Panc1 (cell line): ENCODE measurements around the gene SLC66A3. TPM values are rescaled to one million over a fixed set of nuclear protein-coding genes. Genes with fewer than 3 reads are reported as not detected.

Experiments used
- ATAC-seq: fragments of 200-7000 bp; cut with Tn5 transposase; 2 replicates; pipeline ENCODE4 v1.9.1; 2020; ENCODE audit warnings: mild to moderate bottlenecking, moderate library complexity
- BruUV-seq: library from RNA; stranded (reverse); fragments of 400-500 nt; replicated peaks from 2 replicates; lab custom pipeline; 2021; lab: Mats Ljungman, UMichigan
- CTCF ChIA-PET: fragments of 300-600 bp; sonication (Branson Sonifier 250); formaldehyde crosslinking; loops from one replicate; lab custom pipeline; 2022; ENCODE audit warnings: antibody characterized with exemption; lab: Charles Lee
- POLR2A ChIA-PET: fragments of 300-600 bp; sonication (Branson Sonifier 250); formaldehyde crosslinking; loops from one replicate; lab custom pipeline; 2022; ENCODE audit warnings: antibody characterized with exemption; lab: Charles Lee
- DNase-seq: peaks from one replicate; pipeline ENCODE4 v3.0.0-alpha.2; 2010; ENCODE audit warnings: low read depth, low spot score
- H3K27ac ChIP-seq: 2 replicates; pipeline ENCODE4 v1.5.1; 2011; ENCODE audit warnings: mild to moderate bottlenecking, low read length, inconsistent platforms
- H3K27me3 ChIP-seq: fragments of 200-500 bp; sonication (Bioruptor generic); 2 replicates; pipeline ENCODE4 v1.6.0; 2014; ENCODE audit warnings: low read length, inconsistent platforms; ENCODE audit not compliant: control insufficient read depth, insufficient read depth
- H3K36me3 ChIP-seq: fragments of 200-500 bp; sonication (Bioruptor generic); 2 replicates; pipeline ENCODE4 v1.5.1; 2014; ENCODE audit warnings: inconsistent platforms, mild to moderate bottlenecking, low read length, moderate library complexity; ENCODE audit not compliant: control insufficient read depth, insufficient read depth
- H3K4me1 ChIP-seq: 2 replicates; pipeline ENCODE4 v1.5.1; 2011; ENCODE audit warnings: inconsistent platforms, mild to moderate bottlenecking, low read length, moderate library complexity; ENCODE audit not compliant: control insufficient read depth, insufficient read depth
- H3K4me3 ChIP-seq, 2 experiments: 2 replicates each; pipeline ENCODE4 v1.5.1; 2011 to 2012; ENCODE audit warnings: low read depth in 2 of 2, low read length in 2 of 2, mild to moderate bottlenecking in 2 of 2, inconsistent platforms in 1 of 2, moderate library complexity in 1 of 2
- H3K9me3 ChIP-seq: fragments of 200-500 bp; sonication (Bioruptor generic); 2 replicates; pipeline ENCODE4 v1.5.1; 2014; ENCODE audit warnings: low read depth, mild to moderate bottlenecking, inconsistent platforms, low read length, moderate library complexity; ENCODE audit not compliant: control insufficient read depth, insufficient read depth
- CTCF ChIP-seq: fragments of 450-650 bp; IDR thresholded peaks from 2 replicates; pipeline ENCODE4 v1.5.1; 2017; ENCODE audit warnings: mild to moderate bottlenecking
- POLR2AphosphoS5 ChIP-seq: IDR thresholded peaks from 2 replicates; pipeline ENCODE4 v1.6.1; 2012; ENCODE audit warnings: mild to moderate bottlenecking, low read depth, low read length, moderate library complexity
- SIN3A ChIP-seq: IDR thresholded peaks from 2 replicates; pipeline ENCODE4 v1.6.1; 2012; ENCODE audit warnings: low read depth, mild to moderate bottlenecking, low read length, moderate library complexity, borderline replicate concordance; ENCODE audit not compliant: insufficient read depth
- TCF7L2 ChIP-seq: IDR thresholded peaks from 2 replicates; pipeline ENCODE4 v1.6.1; 2011; ENCODE audit warnings: mild to moderate bottlenecking, low read depth, low read length, inconsistent platforms
- in situ Hi-C: cut with HindIII; loops from 2 replicates; pipeline ENCODE4 v1.10.0; 2016; ENCODE audit warnings: low sequenced_read_pairs, low pct_unique_long_range_greater_than_20kb
- intact Hi-C: fragments of 100-400 bp; cut with micrococcal nuclease; formaldehyde crosslinking; loops from one replicate; pipeline ENCODE4 v1.10.0; 2022; ENCODE audit not compliant: unreplicated experiment
- total RNA-seq: library from RNA; stranded (reverse); gene quantifications from one replicate; pipeline ENCODE4 v1.2.1, GENCODE V29; 2021; ENCODE audit not compliant: unreplicated experiment
- TF ChIP-seq, protein P1 (sequence below), 2 experiments: IDR thresholded peaks; 2 replicates each; pipeline ENCODE4 v1.6.1; 2011 to 2012; ENCODE audit warnings: low read depth in 2 of 2, control low read depth in 1 of 2, low read length in 1 of 2, mild to moderate bottlenecking in 1 of 2, moderate library complexity in 1 of 2; ENCODE audit not compliant: insufficient read depth in 1 of 2

SLC66A3 gene
- total RNA-seq, 1 experiment from 2014 or later, result 39.1 TPM

GRCh38 chr2:11145350-11145749 lies 9.9 kb upstream of the SLC66A3 start:
- intact Hi-C loops, result no loop called here
- ATAC-seq (0 out of 2 replicates have a peak, but pooled peaks have one; percentile 52), DNase-seq (no peak)
- POLR2A ChIA-PET, result interaction anchor here (0.7 kb wide), 1 partner anchor 66 kb away, joined by 3 read pairs; no protein-coding TSS in a partner anchor
- Histone ChIP-seq H3K4me3 (no peak overlapping the region), H3K36me3 (no peaks in the 10 kb centered on the region), H3K27me3 (no peaks in the 10 kb centered on the region), H3K9me3 (no peaks in the 10 kb centered on the region), H3K4me1 (no peaks in the 10 kb centered on the region), H3K27ac (no peak overlapping the region)
- in situ Hi-C loops, result no loop called here
- CTCF ChIA-PET, result interaction anchor here (0.7 to 1.1 kb wide), 2 partner anchors 12 to 30 kb away, joined by 3 to 4 read pairs; a partner anchor contains a TSS
- BruUV-seq, result no TSS peak
- no peak for TF ChIP-seq CTCF
- TF ChIP-seq, protein P1, sequence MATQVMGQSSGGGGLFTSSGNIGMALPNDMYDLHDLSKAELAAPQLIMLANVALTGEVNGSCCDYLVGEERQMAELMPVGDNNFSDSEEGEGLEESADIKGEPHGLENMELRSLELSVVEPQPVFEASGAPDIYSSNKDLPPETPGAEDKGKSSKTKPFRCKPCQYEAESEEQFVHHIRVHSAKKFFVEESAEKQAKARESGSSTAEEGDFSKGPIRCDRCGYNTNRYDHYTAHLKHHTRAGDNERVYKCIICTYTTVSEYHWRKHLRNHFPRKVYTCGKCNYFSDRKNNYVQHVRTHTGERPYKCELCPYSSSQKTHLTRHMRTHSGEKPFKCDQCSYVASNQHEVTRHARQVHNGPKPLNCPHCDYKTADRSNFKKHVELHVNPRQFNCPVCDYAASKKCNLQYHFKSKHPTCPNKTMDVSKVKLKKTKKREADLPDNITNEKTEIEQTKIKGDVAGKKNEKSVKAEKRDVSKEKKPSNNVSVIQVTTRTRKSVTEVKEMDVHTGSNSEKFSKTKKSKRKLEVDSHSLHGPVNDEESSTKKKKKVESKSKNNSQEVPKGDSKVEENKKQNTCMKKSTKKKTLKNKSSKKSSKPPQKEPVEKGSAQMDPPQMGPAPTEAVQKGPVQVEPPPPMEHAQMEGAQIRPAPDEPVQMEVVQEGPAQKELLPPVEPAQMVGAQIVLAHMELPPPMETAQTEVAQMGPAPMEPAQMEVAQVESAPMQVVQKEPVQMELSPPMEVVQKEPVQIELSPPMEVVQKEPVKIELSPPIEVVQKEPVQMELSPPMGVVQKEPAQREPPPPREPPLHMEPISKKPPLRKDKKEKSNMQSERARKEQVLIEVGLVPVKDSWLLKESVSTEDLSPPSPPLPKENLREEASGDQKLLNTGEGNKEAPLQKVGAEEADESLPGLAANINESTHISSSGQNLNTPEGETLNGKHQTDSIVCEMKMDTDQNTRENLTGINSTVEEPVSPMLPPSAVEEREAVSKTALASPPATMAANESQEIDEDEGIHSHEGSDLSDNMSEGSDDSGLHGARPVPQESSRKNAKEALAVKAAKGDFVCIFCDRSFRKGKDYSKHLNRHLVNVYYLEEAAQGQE (IDR thresholded peaks at IDR 0.05; ENCODE audit: insufficient read depth in 1 of 2, low read depth in 2 of 2, low read length in 1 of 2), result no peak
- TF ChIP-seq TCF7L2, result no peak

DNA sequence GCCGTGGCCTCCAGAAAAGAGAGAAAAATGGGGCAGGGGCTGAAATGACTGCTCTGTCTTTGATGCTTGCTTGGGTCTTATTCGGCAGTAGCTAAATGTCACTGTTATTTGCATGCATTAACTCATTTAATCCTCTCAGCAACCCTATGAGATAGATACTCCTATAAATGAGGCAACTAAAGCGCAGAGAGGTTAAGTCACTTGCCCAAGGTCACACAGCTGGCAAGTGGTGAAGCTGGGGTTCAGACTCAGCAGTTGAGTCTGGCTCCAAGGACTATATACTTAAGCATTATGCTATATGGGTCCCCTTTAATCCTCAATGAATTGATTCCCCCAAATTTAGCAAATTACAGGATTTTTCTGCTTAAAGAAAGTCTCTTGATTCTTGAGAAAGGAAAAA lies 9.2 kb upstream of the SLC66A3 start:
- DNase-seq, result no peak
- Histone ChIP-seq H3K27ac (no peak overlapping the region), H3K4me3 (no peak overlapping the region), H3K4me1 (no peaks in the 10 kb centered on the region), H3K27me3 (no peaks in the 10 kb centered on the region), H3K36me3 (no peaks in the 10 kb centered on the region), H3K9me3 (no peaks in the 10 kb centered on the region)
- ATAC-seq, result no peak
- in situ Hi-C loops (no loop called here), intact Hi-C loops (no loop called here)
- no TSS peak for BruUV-seq
- ChIA-PET CTCF (interaction anchor here (0.7 to 1.1 kb wide), 2 partner anchors 13 kb away, joined by 3 read pairs; a partner anchor contains a TSS), POLR2A (no interaction called here)
- no peak for TF ChIP-seq POLR2AphosphoS5
- no peak for TF ChIP-seq SIN3A
- no peak for TF ChIP-seq CTCF
- TF ChIP-seq TCF7L2, result no peak
- TF ChIP-seq, protein P1 (IDR thresholded peaks at IDR 0.05; ENCODE audit: insufficient read depth in 1 of 2, low read depth in 2 of 2, low read length in 1 of 2), result no peak
